ENCODE data around the gene PAPPA2. TPM values are rescaled to one million over a fixed set of nuclear protein-coding genes. Genes with fewer than 3 reads are reported as not detected.
"Not testable (repeated sequence)": the region's sequence is repeated elsewhere in the genome, so short reads cannot be mapped to it uniquely, and the experiment has no call there.

PAPPA2 gene
- total and polyA plus RNA-seq, 2 of the 8 experiments (the other 6 are each of a cell fraction or from before 2014, with no cell fraction given), result 0.08 to 0.88 TPM

- H4K8ac ChIP-seq (ENCODE audit: extremely low read depth, insufficient read depth, low read length); H2BK5ac ChIP-seq (ENCODE audit: low read depth, low read length); H2BK15ac ChIP-seq (ENCODE audit: low read length); H3K18ac ChIP-seq (ENCODE audit: extremely low read depth, low read length); POLR2A ChIA-PET (ENCODE audit: partially characterized antibody); H3K79me2 ChIP-seq (ENCODE audit: control insufficient read depth in 1 of 2, insufficient read depth in 2 of 2, low read length in 2 of 2); H3K56ac ChIP-seq (replicated peaks; ENCODE audit: insufficient read length, low read depth, low read length); H4K91ac ChIP-seq (replicated peaks; ENCODE audit: insufficient read length, low read length); H3K4me2 ChIP-seq (ENCODE audit: insufficient read depth in 1 of 2, low read depth in 2 of 2, low read length in 2 of 2); H3K9me3 ChIP-seq (ENCODE audit: insufficient read depth in 2 of 2, low read depth in 1 of 2, low read length in 1 of 2); H3K23ac ChIP-seq (ENCODE audit: insufficient read length); H3K79me1 ChIP-seq (ENCODE audit: low read depth, low read length); H2AK5ac ChIP-seq (ENCODE audit: low read depth, low read length); H3K27ac ChIP-seq (ENCODE audit: low read depth, low read length); H2AFZ ChIP-seq (ENCODE audit: low read length); H3K36me3 ChIP-seq (ENCODE audit: control insufficient read depth in 2 of 4, insufficient read depth in 4 of 4, low read length in 3 of 4); H2BK12ac ChIP-seq (ENCODE audit: low read depth, low read length); H3K23me2 ChIP-seq (ENCODE audit: low read depth, low read length); H3K4ac ChIP-seq (replicated peaks; ENCODE audit: insufficient read length, low read depth, low read length); H2BK120ac ChIP-seq (replicated peaks; ENCODE audit: low read depth, low read length); H4K5ac ChIP-seq (ENCODE audit: insufficient read length, low read depth, low read length); FAIRE-seq; H2BK20ac ChIP-seq (ENCODE audit: low read length); H3K14ac ChIP-seq (ENCODE audit: insufficient read length); DNase-seq (ENCODE audit: low read depth in 1 of 2, low spot score in 2 of 2); H4K20me1 ChIP-seq (replicated peaks in 1 of 2; ENCODE audit: control insufficient read depth in 1 of 2, insufficient read depth in 2 of 2, low read length in 2 of 2); H3K4me3 ChIP-seq (ENCODE audit: extremely low read depth in 1 of 4, insufficient read depth in 2 of 4, low read depth in 3 of 4, low read length in 4 of 4); H3K9ac ChIP-seq (replicated peaks in 1 of 4; ENCODE audit: extremely low read depth in 1 of 4, low read depth in 3 of 4, low read length in 3 of 4); H3K4me1 ChIP-seq (replicated peaks in 1 of 4; ENCODE audit: control insufficient read depth in 3 of 4, insufficient read depth in 4 of 4, low read length in 3 of 4); H3K27me3 ChIP-seq (replicated peaks in 1 of 4; ENCODE audit: control insufficient read depth in 3 of 4, extremely low read depth in 1 of 4, insufficient read depth in 3 of 4, low read length in 3 of 4): not testable (repeated sequence)
- CTCF ChIA-PET (ENCODE audit: partially characterized antibody), result interaction anchor here (0.9 to 8.8 kb wide), 13 partner anchors 9 to 319 kb away, joined by 3 to 105 read pairs (median 22); no protein-coding TSS in a partner anchor
- WGBS, 2 experiments (ENCODE audit: extremely low coverage in 1 of 2, insufficient coverage in 1 of 2, insufficient read length in 1 of 2, insufficient replicate concordance in 2 of 2, low coverage in 1 of 2, low lambda C conversion rate in 2 of 2, missing lambda C conversion rate in 1 of 2), result 92% methylated on average over 7 of the region's 7 CpGs; no CpG with 5 or more reads in 1 of the 2 experiments
These were observed 98.8 kb downstream of the PAPPA2 start for GRCh38 chr1:176561761-176562160.
